HG03064 (cell line): Measurements from ENCODE around the gene ANKRD33B.
A peak's percentile ranks its signal among the peaks of the same experiment; 100 is the strongest.
"Not testable (repeated sequence)": the region's sequence is repeated elsewhere in the genome, so short reads cannot be mapped to it uniquely, and the experiment has no call there.

ENCODE experiments used
- ATAC-seq: cut with Tn5 transposase; IDR thresholded peaks from one replicate; pipeline ENCODE4 v1.9.1; 2021; ENCODE audit warnings: low read depth; ENCODE audit not compliant: unreplicated experiment

The ANKRD33B gene

DNA sequence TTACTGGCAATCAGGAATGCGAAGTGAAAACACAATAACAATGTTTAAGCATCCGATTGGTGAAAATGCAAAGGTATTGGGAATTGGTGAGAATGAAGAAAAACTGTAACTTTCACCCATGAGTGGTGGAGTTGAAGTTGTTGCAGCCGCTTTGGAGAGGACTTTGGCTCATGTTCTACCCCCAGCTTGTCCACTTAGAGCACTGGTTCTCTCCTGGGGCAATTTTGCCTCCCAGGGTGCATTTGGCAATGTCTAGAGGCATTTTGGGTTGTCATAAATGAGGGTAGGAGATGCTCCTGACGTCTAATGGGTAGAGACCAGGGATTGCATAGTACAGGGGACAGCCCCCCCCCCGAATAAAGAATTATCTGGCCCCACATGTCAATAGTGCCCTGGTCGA, 46.2 kb downstream of the ANKRD33B start:
- no peak for ATAC-seq

GRCh38 chr5:10611290-10611689, 47.4 kb downstream of the ANKRD33B start:
- no peak for ATAC-seq

DNA sequence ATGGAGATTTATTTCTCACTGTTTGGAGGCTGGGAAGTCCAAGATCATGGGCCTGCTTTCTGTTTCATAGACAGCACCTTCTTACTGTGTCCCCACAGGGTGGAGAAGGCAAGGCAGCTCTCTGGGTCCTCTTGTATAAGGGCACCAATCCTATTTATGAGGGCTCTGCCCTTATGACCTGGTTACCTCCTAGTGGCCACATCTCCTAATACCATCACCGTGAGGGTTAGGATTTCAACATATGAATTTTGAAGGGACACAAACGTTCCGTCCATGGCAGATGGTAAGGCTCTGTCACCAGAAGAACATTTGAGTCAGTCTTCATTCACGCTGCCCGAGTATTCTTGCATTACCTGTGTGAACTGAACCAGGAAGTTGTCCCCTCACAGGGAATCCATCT, 48.4 kb downstream of the ANKRD33B start:
- no peak for ATAC-seq

- no peak for ATAC-seq
These were observed 51.8 kb downstream of the ANKRD33B start for GRCh38 chr5:10615693-10616092.

DNA sequence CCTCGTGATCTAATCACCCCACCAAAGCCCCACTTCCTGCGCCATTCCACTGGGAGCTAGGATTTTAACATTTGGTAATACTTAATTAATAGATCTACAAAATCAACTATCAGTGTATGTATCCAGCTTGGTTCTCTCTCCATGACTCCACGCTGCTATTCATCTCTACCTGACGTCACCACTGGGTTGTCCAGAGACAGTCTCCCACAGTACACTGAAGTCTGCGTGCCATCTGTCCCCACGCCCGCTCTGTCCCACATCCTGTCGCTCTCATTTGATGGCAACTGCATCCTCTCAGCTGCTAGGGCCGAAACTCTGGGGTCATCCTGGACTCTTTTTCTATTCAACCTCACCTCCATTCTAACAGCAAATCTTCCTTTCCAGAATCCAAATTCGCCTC, 53.2 kb downstream of the ANKRD33B start:
- no peak for ATAC-seq

DNA sequence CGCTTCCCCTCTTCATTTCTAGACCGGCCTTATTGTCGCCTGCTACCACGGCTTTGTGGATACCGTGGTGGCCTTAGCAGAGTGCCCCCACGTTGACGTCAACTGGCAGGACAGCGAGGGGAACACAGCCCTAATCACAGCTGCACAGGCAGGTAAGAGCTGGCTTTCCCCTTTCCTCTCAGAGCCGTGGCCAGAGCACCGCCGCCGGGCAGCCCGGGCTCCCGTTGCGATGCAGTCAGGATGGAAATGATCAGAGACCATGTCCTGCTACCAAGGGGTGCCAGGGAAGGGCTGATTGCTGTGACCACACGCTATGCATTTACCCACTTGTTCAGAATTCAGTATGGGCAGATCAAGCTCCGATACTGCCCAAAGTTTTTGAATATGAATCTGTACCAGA, 54.4 kb downstream of the ANKRD33B start:
- no peak for ATAC-seq

DNA sequence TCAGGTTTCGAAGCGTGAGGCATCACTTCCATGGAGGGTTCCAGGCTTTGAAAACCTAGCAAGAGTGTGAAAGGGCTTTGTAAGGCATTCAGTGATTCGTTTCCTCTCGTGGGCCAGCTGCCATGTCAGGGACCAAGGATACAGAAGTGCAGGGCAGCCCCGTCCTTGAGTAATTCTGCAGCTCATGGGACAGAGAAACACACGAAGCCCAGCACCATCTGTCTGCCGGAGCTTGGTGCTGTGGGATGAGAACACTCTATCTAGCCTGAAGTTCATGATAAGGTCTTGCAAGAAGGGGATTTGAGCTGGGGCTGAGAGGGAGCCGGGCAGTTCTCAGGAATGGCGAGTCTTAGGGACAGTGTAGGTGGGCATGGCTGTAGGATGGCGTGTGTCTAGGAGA, 55.8 kb downstream of the ANKRD33B start:
- no peak for ATAC-seq

DNA sequence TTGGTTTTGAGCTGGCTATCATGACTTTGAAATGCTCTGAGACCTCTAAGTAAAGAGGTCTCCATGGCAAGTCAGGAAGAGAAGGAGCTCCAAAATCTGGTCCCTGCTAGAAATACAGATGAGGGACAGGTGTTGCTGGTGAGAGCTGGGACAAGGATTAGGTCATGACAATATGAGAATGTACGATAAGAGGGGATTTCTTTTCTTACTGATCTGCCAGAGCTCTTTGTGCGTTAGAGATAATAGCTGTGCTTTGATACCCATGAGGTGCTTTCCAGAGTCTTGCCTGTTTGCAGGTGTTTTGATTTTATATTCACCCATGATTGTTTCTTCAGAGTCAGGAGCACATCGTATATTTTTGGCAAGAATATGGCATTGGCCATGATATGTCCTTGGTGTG, 56.5 kb downstream of the ANKRD33B start:
- no peak for ATAC-seq

- ATAC-seq = no peak
These were observed 58.0 kb downstream of the ANKRD33B start for GRCh38 chr5:10621832-10622231.

GRCh38 chr5:10622810-10623209, 58.9 kb downstream of the ANKRD33B start:
- no peak for ATAC-seq

GRCh38 chr5:10623305-10623910, 59.5 kb downstream of the ANKRD33B start:
- ATAC-seq = no peak

DNA sequence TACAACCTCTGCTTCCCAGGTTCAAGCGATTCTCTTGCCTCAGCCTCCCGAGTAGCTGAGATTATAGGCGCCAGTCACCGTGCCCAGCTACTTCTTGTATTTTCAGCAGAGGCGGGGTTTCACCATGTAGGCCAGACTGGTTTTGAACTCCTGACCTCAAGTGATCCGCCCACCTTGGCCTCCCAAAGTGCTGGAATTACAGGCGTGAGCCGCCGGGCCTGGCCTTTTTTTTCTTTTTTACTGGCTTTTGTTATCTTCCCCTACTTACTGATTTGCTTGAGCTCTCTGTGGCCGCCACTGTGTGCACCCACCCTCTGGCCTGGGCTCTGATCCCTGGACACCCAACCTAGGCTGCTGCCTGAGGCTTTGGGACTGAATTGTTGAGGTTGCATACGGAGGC, 60.3 kb downstream of the ANKRD33B start:
- ATAC-seq = no peak

- no peak for ATAC-seq
These were observed 60.8 kb downstream of the ANKRD33B start for GRCh38 chr5:10624679-10625078.

DNA sequence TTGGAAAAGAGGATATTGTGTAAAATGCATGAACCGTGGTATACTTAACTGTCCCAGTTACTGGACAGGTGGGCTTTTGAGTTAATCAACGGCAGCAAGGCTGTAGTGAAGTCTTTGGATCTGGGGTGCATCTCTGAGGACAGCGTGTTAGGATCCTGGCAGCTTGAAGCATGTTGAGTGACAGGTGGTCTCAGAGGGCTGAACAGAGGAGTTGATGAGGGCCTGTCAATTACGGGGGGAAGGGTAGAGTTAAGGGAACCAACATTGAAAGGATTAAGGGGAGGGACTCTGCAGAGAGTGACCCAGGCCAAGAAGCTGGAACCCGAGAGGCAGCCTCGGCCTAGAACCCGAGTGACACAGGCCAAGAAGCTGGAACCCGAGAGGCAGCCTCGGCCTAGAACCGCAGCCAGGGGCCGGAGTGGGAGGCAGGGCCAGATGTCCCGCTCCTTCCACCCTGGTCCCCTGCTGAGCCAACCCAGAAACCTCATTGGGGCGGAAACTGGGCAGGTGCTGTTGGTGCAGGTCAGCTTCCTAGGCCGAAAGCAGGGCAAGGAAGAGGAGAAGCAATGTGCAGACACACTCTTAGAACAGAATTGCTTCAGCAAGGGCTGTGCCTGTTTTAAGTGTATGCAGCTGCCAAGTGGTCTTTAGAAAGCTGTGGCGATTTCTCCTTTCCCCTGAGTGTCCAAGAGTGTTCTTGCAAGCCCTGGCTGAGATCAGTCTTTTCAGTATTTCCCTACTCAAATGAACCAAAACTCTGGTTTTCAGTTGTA, 62.0 kb downstream of the ANKRD33B start:
- no peak for ATAC-seq

- no peak for ATAC-seq
These were observed 62.7 kb downstream of the ANKRD33B start for GRCh38 chr5:10626473-10627013.

GRCh38 chr5:10627160-10627701, 63.4 kb downstream of the ANKRD33B start:
- ATAC-seq = peak; percentile 11

- no peak for ATAC-seq
These were observed 64.7 kb downstream of the ANKRD33B start for GRCh38 chr5:10628601-10629000.

DNA sequence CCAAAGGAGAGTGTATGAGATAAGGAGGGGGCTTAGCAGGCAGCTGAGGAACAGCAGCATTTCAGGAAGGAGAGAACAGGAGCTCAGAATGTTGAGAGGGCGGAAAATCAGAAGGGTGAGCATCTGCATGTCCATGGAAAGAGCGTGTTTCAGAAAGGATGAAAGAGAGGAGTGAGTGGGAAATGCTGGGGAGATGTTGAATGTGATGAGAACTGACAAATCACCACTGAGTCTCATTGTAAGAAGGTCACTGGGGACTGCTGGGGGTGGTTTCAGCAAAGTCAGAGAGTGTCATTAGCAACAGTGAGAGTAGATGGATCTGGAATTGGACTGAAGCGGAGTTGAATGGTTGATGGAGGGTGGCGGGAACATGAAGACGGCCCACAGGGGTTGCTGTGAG, 65.8 kb downstream of the ANKRD33B start:
- no peak for ATAC-seq

GRCh38 chr5:10630126-10630525, 66.3 kb downstream of the ANKRD33B start:
- ATAC-seq = no peak

DNA sequence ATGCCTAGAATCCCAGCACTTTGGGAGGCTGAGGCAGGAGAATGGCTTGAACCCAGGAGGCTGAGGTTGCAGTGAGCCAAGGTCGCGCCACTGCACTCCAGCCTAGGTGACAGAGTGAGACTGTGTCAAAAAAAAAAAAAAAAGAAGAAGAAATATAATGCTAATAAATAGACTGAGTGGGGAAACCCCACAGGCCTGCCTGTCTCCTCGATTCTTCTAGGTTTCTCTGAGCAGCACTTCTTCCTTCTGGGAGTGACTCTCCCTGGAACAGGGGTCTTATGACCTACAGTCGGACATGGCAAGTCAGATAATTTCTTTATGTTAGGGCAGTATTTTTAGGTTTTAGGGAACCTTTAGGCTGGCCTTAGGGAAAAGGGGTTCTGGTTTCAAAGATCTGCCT, 66.9 kb downstream of the ANKRD33B start:
- not testable (repeated sequence) for ATAC-seq

DNA sequence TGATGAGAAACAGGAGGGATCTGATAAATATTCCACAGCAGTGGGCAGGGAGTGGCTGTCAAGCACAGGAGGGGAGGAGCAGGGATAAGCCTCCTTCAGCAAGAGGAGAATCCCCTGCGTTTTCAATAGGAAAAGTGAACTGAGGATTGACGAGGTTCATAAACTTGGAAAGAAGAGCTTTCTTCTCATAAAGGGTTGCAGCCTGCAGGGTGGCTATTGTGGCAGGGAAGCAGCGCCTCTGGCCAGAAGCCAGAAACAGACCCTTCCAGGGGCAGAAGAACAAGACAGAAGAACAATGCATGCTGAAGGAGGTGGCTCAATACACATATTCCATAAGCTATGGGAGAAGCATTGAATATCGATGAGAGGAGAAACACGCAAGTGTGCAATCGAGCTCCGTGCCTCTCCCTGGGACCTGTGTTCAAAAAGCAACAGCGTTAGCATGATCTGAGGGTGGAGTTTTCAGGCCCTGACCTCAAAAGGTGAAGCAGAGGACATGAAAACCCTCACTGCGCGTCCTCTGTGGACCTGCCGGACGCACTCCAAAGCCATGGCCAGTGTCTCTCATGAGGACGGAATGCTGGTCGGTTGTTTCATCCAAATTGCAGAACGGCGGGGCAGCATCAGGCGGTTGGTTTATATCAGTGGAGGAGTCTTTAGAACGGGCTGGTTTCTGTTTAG, 67.6 kb downstream of the ANKRD33B start:
- ATAC-seq = peak; percentile 1
